ENCODE results near the gene TNFRSF14. TPM values are rescaled to one million over a fixed set of nuclear protein-coding genes. Genes with fewer than 3 reads are reported as not detected.
A peak's percentile ranks its signal among the peaks of the same experiment; 100 is the strongest.

Gene TNFRSF14
- total and polyA plus RNA-seq, 9 of the 15 experiments (the other 6 are each of a cell fraction or from before 2014, with no cell fraction given), result 0.11 to 2.3 (median 0.68) TPM; not detected in 2

DNA sequence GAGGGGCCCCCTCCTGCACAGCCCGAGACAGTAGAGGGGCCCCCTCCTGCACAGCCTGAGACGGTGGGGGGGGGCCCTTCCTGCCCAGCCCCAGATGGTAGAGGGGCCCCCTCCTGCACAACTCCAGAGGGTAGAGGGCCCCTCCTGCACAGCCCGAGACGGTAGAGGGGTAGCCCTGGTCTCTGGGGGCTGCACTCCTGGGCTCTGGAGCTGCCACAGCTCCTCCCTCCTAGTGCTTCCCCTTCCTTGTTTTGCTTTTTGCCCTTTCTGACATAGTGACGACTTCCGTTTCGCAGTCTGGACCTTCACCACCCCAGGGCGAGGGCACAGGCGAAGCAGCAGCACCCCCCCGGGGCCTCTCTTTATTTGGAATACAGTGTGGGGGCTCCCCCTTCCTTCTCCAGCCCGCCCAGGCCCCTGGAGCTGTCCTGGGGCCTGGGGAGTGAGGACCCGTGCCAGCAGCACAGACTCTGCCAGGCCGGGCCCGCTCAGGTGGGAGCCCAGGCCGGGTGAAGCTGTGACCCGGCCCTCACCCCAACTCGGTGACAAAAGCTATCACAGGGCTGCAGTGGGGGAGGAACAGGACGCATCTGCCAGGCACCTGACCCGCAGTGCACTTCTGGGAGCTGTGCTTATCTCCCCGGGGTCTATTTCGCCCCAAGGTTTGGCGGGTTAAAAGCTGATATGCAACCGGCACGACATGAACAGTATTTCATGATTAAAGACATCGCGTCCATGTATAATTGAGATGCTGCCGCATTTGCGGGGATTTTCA lies 29.3 kb downstream of the TNFRSF14 start (continued):
- peak; percentile 86 for TF ChIP-seq ZFX (CRISPR knock-in tag; IDR thresholded peaks at IDR 0.05)
- TF ChIP-seq CHCHD3 (CRISPR knock-in tag; IDR thresholded peaks at IDR 0.05), result no peak
- 0 out of 4 replicates have a peak, but pooled peaks of 1 of the 2 experiments have one; percentile 3 for TF ChIP-seq FOXA3 (CRISPR knock-in tag; conservative IDR thresholded peaks at IDR 0.05 in 1 of 2, IDR thresholded peaks at IDR 0.05 in 1 of 2)
- peak; percentile 90 for TF ChIP-seq TAL1 (IDR thresholded peaks at IDR 0.05)
- TF ChIP-seq GABPA (tag; conservative IDR thresholded peaks at IDR 0.05; ENCODE audit: low read depth), result peak; percentile 82
- TF ChIP-seq ZEB2 (IDR thresholded peaks at IDR 0.05), result peak; percentile 71; the same call in 1 of the 2 replicates
- no peak for TF ChIP-seq ZBTB8A (IDR thresholded peaks at IDR 0.05; ENCODE audit: partially characterized antibody)
- peak; percentile 73 for TF ChIP-seq RBFOX2 (IDR thresholded peaks at IDR 0.05; ENCODE audit: low read depth, low read length)
- TF ChIP-seq, protein P1, sequence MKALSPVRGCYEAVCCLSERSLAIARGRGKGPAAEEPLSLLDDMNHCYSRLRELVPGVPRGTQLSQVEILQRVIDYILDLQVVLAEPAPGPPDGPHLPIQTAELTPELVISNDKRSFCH (CRISPR knock-in tag; IDR thresholded peaks at IDR 0.05), result no peak
- TF ChIP-seq, protein P1 (tag; IDR thresholded peaks at IDR 0.05), result peak; percentile 56; the same call in 1 of the 2 replicates
- no peak for TF ChIP-seq PTRF (tag; IDR thresholded peaks at IDR 0.05)
- TF ChIP-seq, protein P2, sequence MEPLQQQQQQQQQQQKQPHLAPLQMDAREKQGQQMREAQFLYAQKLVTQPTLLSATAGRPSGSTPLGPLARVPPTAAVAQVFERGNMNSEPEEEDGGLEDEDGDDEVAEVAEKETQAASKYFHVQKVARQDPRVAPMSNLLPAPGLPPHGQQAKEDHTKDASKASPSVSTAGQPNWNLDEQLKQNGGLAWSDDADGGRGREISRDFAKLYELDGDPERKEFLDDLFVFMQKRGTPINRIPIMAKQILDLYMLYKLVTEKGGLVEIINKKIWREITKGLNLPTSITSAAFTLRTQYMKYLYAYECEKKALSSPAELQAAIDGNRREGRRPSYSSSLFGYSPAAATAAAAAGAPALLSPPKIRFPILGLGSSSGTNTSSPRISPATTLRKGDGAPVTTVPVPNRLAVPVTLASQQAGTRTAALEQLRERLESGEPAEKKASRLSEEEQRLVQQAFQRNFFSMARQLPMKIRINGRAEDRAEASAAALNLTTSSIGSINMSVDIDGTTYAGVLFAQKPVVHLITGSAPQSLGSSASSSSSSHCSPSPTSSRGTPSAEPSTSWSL (CRISPR knock-in tag; IDR thresholded peaks at IDR 0.05; ENCODE audit: borderline replicate concordance), result 0 out of 2 replicates have a peak, but pooled peaks have one; percentile 23
- no peak for TF ChIP-seq FOXJ3 (CRISPR knock-in tag; IDR thresholded peaks at IDR 0.05)
- TF ChIP-seq HNRNPLL (IDR thresholded peaks at IDR 0.05; ENCODE audit: low read depth, low read length, poor library complexity, severe bottlenecking), result no peak
- TF ChIP-seq BACH1 (tag; IDR thresholded peaks at IDR 0.05), result no peak
- TF ChIP-seq ZNF764 (CRISPR knock-in tag; IDR thresholded peaks at IDR 0.05; ENCODE audit: low read depth), result no peak
- TF ChIP-seq EP300 (IDR thresholded peaks at IDR 0.05; ENCODE audit: low read length), result peak; percentile 87
- TF ChIP-seq CHD1 (IDR thresholded peaks at IDR 0.05; ENCODE audit: low read length), result peak; percentile 56
- TF ChIP-seq MCM3 (IDR thresholded peaks at IDR 0.05), result no peak
- TF ChIP-seq SMARCE1 (IDR thresholded peaks at IDR 0.05), result peak; percentile 81
- no peak for TF ChIP-seq TAF9B (IDR thresholded peaks at IDR 0.05; ENCODE audit: partially characterized antibody)
- no peak for TF ChIP-seq C11orf30 (IDR thresholded peaks at IDR 0.05; ENCODE audit: low read depth)
- TF ChIP-seq, protein P3, sequence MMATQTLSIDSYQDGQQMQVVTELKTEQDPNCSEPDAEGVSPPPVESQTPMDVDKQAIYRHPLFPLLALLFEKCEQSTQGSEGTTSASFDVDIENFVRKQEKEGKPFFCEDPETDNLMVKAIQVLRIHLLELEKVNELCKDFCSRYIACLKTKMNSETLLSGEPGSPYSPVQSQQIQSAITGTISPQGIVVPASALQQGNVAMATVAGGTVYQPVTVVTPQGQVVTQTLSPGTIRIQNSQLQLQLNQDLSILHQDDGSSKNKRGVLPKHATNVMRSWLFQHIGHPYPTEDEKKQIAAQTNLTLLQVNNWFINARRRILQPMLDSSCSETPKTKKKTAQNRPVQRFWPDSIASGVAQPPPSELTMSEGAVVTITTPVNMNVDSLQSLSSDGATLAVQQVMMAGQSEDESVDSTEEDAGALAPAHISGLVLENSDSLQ (IDR thresholded peaks at IDR 0.05), result no peak
- peak; percentile 39; the same call in 1 of the 2 replicates for TF ChIP-seq ZKSCAN8 (CRISPR knock-in tag; IDR thresholded peaks at IDR 0.05)
- no peak for TF ChIP-seq ZNF586 (CRISPR knock-in tag; conservative IDR thresholded peaks at IDR 0.05)
- TF ChIP-seq ZNF507 (tag; conservative IDR thresholded peaks at IDR 0.05), result no peak
- TF ChIP-seq MCM2 (IDR thresholded peaks at IDR 0.05; ENCODE audit: low read depth), result no peak
- peak in 1 of 2 experiments; percentile 53; a peak in 1 of 3 replicates for TF ChIP-seq CBX3 (IDR thresholded peaks at IDR 0.05; ENCODE audit: borderline replicate concordance in 1 of 2, low read length in 2 of 2)
